ENCODE measurements around the gene CAPZA1. TPM values are rescaled to one million over a fixed set of nuclear protein-coding genes. Genes with fewer than 3 reads are reported as not detected.
A peak's percentile ranks its signal among the peaks of the same experiment; 100 is the strongest.

Gene CAPZA1
- total and polyA plus RNA-seq, 12 donors, result 60.1 to 178 (median 94.0) TPM

GRCh38 chr1:112673592-112674439, 54.2 kb downstream of the CAPZA1 start:
- no peaks in the 10 kb centered on the region for H3K9me3 ChIP-seq (replicated peaks in 1 of 3)
- intact Hi-C loops (cut with DNase I), result loop anchor here in 1 of 2 donors (5.0 kb wide), 1 partner anchor 33 kb away; the partner anchor contains the start of gene RHOC
- H3K27me3 ChIP-seq, result no peaks in the 10 kb centered on the region
- WGBS, 4 donors, result 3 to 7% (median 3%) methylated on average over 16 to 18 of the region's 18 CpGs
- peaks cover 0 to 32% of the 10 kb centered on the region in 2 donors for H3K36me3 ChIP-seq (replicated peaks in 1 of 2)
- DNase-seq, result peak in 5 of 7 donors; percentile 45 to 71 (median 49)
- peaks cover 19 to 33% of the 10 kb centered on the region in 2 donors for H3K4me1 ChIP-seq (replicated peaks in 1 of 2)
- no peak for TF ChIP-seq POLR2A (IDR thresholded peaks at IDR 0.05)
- TF ChIP-seq CTCF (IDR thresholded peaks at IDR 0.05), result peak; percentile 23 to 61 (median 56)
- H3K4me3 ChIP-seq, result peak overlapping the region in 3 of 4 donors; percentile 73 to 93 (median 84)
- peak overlapping the region; percentile 85 to 98 (median 87) for H3K27ac ChIP-seq

DNA sequence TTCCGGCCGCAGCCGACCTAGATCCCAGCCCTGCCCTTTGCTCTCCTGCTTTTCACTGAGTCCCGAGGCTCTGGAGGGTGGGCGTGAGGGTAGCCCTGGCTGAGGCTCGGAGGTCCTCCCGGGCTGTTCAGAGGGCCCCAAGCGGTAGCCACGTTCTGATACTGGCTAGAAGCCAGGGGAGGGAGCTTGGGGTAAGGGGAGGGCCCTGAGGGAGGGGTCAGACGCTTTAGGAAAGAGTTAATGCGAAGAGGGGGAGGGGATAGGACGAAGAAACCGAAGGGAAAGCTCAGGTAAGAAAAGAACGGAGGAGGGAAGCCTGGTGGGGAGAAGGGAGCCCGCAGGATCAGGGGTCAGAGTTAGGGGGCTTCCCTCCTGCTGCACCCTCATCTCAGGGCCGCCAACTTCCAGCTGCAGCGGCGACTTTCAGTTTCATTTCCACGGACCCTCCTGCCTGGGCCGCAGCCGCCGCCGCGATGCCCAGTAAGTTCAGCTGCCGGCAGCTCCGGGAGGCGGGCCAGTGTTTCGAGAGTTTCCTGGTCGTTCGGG, 54.9 kb downstream of the CAPZA1 start, which contains the start of gene MOV10:
Gene MOV10, plus strand, starts transcription at position 220 of the 546 bp plus-strand sequence. Its CDS starts 254 bp downstream, at position 474.
- DNase-seq, result peak; percentile 62 to 89 (median 79)
- peaks cover 19 to 33% of the 10 kb centered on the region in 2 donors for H3K4me1 ChIP-seq (replicated peaks in 1 of 2)
- no peaks in the 10 kb centered on the region for H3K27me3 ChIP-seq
- intact Hi-C loops (cut with DNase I), result loop anchor here in 1 of 2 donors (5.0 kb wide), 1 partner anchor 33 kb away; the partner anchor contains the start of gene RHOC
- peak within 1 kb of the TSS; percentile 85 to 98 (median 87) for H3K27ac ChIP-seq
- WGBS, 4 donors, result 0 to 1% (median 1%) methylated on average over 20 to 30 of the region's 30 CpGs
- peak within 1 kb of the TSS; percentile 57 to 93 (median 78) for H3K4me3 ChIP-seq
- H3K36me3 ChIP-seq (replicated peaks in 1 of 2), result peaks cover 0 to 25% of the 10 kb centered on the region in 2 donors
- peak in 1 of 2 donors; percentile 52 for TF ChIP-seq POLR2A (IDR thresholded peaks at IDR 0.05)
- TF ChIP-seq CTCF (IDR thresholded peaks at IDR 0.05), result peak in 1 of 6 experiments; percentile 28
- H3K9me3 ChIP-seq (replicated peaks in 1 of 3), result no peaks in the 10 kb centered on the region

- intact Hi-C loops (cut with DNase I), result loop anchor here in 1 of 2 donors (5.0 kb wide), 1 partner anchor 32 kb away; the partner anchor contains the start of gene RHOC
- H3K36me3 ChIP-seq (replicated peaks in 1 of 2), result peaks cover 0 to 19% of the 10 kb centered on the region in 2 donors
- H3K4me3 ChIP-seq, result peak overlapping the region; percentile 57 to 93 (median 78)
- H3K9me3 ChIP-seq (replicated peaks in 1 of 3), result no peaks in the 10 kb centered on the region
- peak in 6 of 7 donors; percentile 51 to 70 (median 60) for DNase-seq
- TF ChIP-seq CTCF (IDR thresholded peaks at IDR 0.05), result peak in 2 of 6 experiments; percentile 22 to 25
- peak in 1 of 2 donors; percentile 1 for TF ChIP-seq POLR2A (IDR thresholded peaks at IDR 0.05)
- peak overlapping the region; percentile 85 to 98 (median 87) for H3K27ac ChIP-seq
- 0% methylated on average over 13 to 68 of the region's 68 CpGs for WGBS, 4 donors
- peaks cover 19 to 33% of the 10 kb centered on the region in 2 donors for H3K4me1 ChIP-seq (replicated peaks in 1 of 2)
- H3K27me3 ChIP-seq, result no peaks in the 10 kb centered on the region
Observed at GRCh38 chr1:112674986-112675727, 55.5 kb downstream of the CAPZA1 start.

All from adrenal gland (tissue), 12 donors.